Sigmoid colon (tissue), 4 donors: Measurements from ENCODE around the gene ITGA11.

Experiments used
- CTCF ChIP-seq, 4 experiments: fragments of 450-650 bp in 3 of 4; fragments of 200-600 bp in 1 of 4; IDR thresholded peaks; one replicate each; pipeline ENCODE4 v1.5.1; 2016 to 2019; ENCODE audit warnings: antibody characterized with exemption in 4 of 4, mild to moderate bottlenecking in 3 of 4, moderate library complexity in 2 of 4
- EP300 ChIP-seq, 4 donors: sonication (generic); formaldehyde crosslinking; IDR thresholded peaks; one replicate each; pipeline ENCODE4 v1.6.1; 2017; ENCODE audit warnings: antibody characterized with exemption in 4 of 4
- POLR2A ChIP-seq, 2 donors: fragments of 450-650 bp; IDR thresholded peaks; one replicate each; pipeline ENCODE4 v1.6.1; 2016; ENCODE audit warnings: antibody characterized with exemption in 2 of 2, mild to moderate bottlenecking in 2 of 2, moderate library complexity in 2 of 2

- TF ChIP-seq CTCF (IDR thresholded peaks at IDR 0.05) (no peak), POLR2A (IDR thresholded peaks at IDR 0.05) (no peak), EP300 (IDR thresholded peaks at IDR 0.05) (no peak)
Observed at GRCh38 chr15:68375191-68375631, 56.8 kb downstream of the ITGA11 start.
